Measurements from ENCODE around the gene PTK7. TPM values are rescaled to one million over a fixed set of nuclear protein-coding genes. Genes with fewer than 3 reads are reported as not detected.
"Not testable (repeated sequence)": the region's sequence is repeated elsewhere in the genome, so short reads cannot be mapped to it uniquely, and the experiment has no call there.

Gene PTK7
- total RNA-seq, 1 donor from 2014 or later = 155 TPM

DNA sequence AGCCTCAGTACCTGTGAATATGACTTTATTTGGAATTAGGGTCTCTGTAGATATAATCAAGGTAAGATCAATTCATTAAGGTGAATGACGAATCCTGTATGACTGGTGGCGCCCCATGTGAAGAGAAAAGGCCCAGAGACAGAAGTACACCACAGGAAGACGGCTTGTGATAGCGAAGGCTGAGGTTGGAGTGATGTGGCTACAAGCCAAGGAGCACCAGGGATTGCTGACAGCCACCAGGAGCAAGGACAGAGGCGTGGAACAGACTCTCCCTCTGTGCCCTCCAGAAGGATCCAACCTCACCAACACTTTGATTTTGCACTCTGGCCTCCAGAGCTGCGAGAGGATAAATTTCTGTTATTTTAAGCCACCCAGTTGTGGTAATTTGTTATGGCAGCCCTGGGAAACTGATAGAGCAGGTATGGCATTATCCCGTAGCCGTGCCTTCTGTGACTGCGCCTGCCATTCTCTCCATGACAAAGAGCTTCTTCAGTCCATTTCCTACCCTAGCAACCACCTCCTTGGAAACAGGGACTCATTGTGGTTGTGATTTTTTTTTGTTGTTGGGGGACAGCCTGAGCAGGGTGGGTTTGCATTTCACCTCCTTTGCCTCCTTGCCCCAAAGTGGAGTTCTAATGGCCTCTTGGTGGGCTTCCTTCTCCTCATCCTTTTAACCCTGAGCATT is 29.6 kb downstream of the PTK7 start:
- Mint-ChIP-seq H3K9me3 (peaks cover 7% of the 10 kb centered on the region), H3K4me1 (ENCODE audit: unreplicated experiment) (peaks cover 24% of the 10 kb centered on the region), H3K27me3 (no peaks in the 10 kb centered on the region), H3K4me3 (no peak overlapping the region), H3K27ac (peak overlapping the region; percentile 5), H3K36me3 (peaks cover 14% of the 10 kb centered on the region)
- no peak for DNase-seq (ENCODE audit: extremely low spot score, unreplicated experiment)
- TF ChIP-seq, protein P1, sequence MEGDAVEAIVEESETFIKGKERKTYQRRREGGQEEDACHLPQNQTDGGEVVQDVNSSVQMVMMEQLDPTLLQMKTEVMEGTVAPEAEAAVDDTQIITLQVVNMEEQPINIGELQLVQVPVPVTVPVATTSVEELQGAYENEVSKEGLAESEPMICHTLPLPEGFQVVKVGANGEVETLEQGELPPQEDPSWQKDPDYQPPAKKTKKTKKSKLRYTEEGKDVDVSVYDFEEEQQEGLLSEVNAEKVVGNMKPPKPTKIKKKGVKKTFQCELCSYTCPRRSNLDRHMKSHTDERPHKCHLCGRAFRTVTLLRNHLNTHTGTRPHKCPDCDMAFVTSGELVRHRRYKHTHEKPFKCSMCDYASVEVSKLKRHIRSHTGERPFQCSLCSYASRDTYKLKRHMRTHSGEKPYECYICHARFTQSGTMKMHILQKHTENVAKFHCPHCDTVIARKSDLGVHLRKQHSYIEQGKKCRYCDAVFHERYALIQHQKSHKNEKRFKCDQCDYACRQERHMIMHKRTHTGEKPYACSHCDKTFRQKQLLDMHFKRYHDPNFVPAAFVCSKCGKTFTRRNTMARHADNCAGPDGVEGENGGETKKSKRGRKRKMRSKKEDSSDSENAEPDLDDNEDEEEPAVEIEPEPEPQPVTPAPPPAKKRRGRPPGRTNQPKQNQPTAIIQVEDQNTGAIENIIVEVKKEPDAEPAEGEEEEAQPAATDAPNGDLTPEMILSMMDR (conservative IDR thresholded peaks at IDR 0.05) = no peak

DNA sequence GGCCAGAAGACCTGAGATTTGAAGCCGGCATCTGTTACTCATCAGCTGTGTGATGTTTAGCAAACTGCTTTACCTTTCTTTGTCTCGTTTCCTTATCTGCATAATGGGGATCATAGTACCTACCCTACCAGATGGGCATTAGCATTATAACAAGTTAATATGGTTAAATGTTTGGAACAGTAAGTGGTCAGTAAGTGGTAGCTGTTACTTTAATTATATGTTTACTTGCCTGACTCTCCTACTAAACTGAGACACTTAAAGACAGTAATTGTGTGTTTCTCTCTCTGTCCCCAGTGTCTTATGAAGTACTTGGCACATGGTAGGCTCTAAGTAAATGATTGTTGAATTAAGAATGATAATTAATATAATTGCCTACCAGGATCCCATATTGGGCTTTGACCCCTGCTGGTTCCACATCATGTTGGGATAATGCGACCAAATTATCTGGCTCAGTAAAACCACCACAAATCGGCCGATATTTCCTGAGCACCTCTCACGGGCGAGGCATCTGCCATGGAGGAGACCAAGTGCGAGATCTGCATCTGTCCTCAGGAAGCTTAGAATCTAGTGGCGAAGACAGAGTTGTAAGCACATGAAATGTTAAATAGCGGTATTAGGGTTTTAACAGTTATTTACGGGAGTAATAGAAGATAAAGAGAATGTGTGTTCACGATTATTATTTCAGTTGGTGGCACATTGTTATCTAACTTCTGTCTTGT is 31.4 kb downstream of the PTK7 start:
- TF ChIP-seq, protein P1 (conservative IDR thresholded peaks at IDR 0.05) = no peak
- H3K4me1 Mint-ChIP-seq (ENCODE audit: unreplicated experiment) = peaks cover 35% of the 10 kb centered on the region
- no peak overlapping the region for H3K4me3 Mint-ChIP-seq
- peaks cover 7% of the 10 kb centered on the region for H3K9me3 Mint-ChIP-seq
- H3K27me3 Mint-ChIP-seq = no peaks in the 10 kb centered on the region
- no peak for DNase-seq (ENCODE audit: extremely low spot score, unreplicated experiment)
- H3K36me3 Mint-ChIP-seq = peaks cover 14% of the 10 kb centered on the region
- H3K27ac Mint-ChIP-seq = no peak overlapping the region

DNA sequence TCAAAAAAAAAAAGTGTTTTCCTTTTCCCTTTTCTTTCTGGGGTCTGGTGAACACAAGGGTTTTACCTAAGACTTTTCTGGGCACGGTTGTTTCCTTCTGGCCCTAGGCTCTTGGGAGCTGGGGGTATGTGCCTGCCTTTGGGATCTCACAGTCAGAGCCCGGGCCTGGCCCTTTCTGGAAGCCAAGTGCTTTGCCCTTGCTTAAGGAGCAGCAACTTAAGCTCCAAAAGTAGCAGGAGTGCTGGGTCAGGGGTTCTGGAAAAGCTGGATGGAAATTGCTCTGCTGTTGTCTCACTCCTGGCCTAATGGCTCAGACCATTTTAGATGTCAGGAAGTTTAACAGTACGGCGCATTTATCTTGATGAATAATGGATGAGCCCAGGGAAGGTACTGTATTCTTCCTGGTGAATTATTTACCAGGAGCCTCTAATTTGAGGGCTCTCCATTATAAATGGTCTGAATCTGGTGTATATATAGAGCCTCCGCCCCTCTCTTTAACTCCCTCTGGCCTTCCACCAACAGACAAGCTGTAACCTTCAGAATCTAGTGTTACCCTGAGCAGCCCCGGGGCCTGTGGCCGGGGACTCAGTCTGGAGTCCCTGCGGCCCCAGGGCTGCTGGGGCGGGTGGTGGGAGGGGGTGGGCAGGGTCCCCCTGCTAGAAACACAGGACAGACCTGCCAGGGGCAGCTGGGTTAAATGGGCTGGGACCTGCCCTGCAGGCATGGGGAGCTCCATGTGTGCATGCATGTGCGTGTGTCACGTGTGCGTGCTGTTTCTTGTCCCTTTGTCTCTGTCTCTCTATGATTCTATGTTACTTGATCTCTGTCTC is 37.5 kb downstream of the PTK7 start:
- no peaks in the 10 kb centered on the region for H3K9me3 Mint-ChIP-seq
- H3K4me3 Mint-ChIP-seq = peak overlapping the region; percentile 65
- no peak for DNase-seq (ENCODE audit: extremely low spot score, unreplicated experiment)

DNA sequence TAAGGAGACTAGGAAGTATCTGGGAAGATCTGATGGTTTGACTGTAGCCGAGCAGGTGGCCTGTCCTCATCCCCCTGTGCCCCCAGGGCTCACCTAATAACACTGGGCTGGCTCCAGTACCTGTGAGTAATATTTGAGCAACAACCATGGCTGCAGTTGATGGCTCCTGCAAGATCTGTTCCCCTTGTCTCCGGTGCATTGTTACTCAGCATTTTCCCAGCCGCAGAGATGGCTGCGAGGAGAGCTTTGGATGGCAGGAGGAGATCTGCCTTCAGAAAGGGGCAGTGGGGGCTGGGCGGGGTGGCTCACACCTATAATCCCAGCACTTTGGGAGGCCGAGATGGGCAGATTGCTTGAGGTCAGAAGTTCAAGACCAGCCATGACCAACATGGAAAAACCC is 39.3 kb downstream of the PTK7 start:
- H3K9me3 Mint-ChIP-seq = no peaks in the 10 kb centered on the region
- H3K27ac Mint-ChIP-seq = no peak overlapping the region
- H3K4me1 Mint-ChIP-seq (ENCODE audit: unreplicated experiment) = peaks cover 44% of the 10 kb centered on the region
- peaks cover 3% of the 10 kb centered on the region for H3K36me3 Mint-ChIP-seq
- no peak overlapping the region for H3K4me3 Mint-ChIP-seq
- DNase-seq (ENCODE audit: extremely low spot score, unreplicated experiment) = no peak
- H3K27me3 Mint-ChIP-seq = no peaks in the 10 kb centered on the region
- TF ChIP-seq, protein P1 (conservative IDR thresholded peaks at IDR 0.05) = no peak

More for the DNA sequence above, 37.5 kb downstream of the PTK7 start:
- TF ChIP-seq, protein P1 (conservative IDR thresholded peaks at IDR 0.05) = no peak
- H3K27me3 Mint-ChIP-seq = no peaks in the 10 kb centered on the region
- H3K4me1 Mint-ChIP-seq (ENCODE audit: unreplicated experiment) = peaks cover 41% of the 10 kb centered on the region
- peaks cover 3% of the 10 kb centered on the region for H3K36me3 Mint-ChIP-seq
- peak overlapping the region; percentile 74 for H3K27ac Mint-ChIP-seq

DNA sequence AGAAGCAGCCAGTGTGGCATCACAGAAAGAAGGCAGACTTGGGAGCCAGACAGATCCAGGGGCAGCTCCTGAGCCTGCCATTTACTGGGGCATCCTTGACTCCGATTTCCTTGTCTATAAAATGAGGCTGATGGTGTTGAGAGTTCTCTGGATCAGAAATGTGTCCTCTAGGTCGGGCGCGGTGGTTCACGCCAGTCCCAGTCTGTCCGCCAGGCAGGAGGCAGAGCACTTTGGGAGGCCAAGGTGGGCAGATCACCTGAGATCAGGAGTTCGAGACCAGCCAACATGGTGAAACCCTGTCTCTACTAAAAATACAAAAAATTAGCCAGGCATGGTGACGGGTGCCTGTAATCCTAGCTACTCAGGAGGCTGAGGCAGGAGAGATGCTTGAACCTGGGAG is 41.4 kb downstream of the PTK7 start:
- not testable (repeated sequence) for H3K27ac Mint-ChIP-seq; H3K36me3 Mint-ChIP-seq; H3K9me3 Mint-ChIP-seq; H3K4me3 Mint-ChIP-seq; H3K27me3 Mint-ChIP-seq; DNase-seq (ENCODE audit: extremely low spot score, unreplicated experiment)
- H3K4me1 Mint-ChIP-seq (ENCODE audit: unreplicated experiment) = peaks cover 43% of the 10 kb centered on the region
